ACC112 (cell line): ENCODE measurements around the gene IFFO2.

Source experiments
- H2AFZ ChIP-seq: fragments of 200-600 bp; sonication (generic); one replicate; pipeline ENCODE4 v1.6.0; 2017; ENCODE audit warnings: antibody characterized with exemption, low read length; ENCODE audit not compliant: unreplicated experiment
- H3K27ac ChIP-seq: fragments of 200-600 bp; sonication (generic); 2 replicates; pipeline ENCODE4 v1.5.1; 2014; ENCODE audit warnings: low read depth, mild to moderate bottlenecking, antibody characterized with exemption, low read length, moderate library complexity
- H3K27me3 ChIP-seq: fragments of 200-600 bp; sonication (generic); 2 replicates; pipeline ENCODE4 v1.6.1; 2014; ENCODE audit warnings: mild to moderate bottlenecking, antibody characterized with exemption, low read length, moderate library complexity, mixed read lengths; ENCODE audit not compliant: insufficient read depth
- H3K36me3 ChIP-seq: fragments of 200-600 bp; sonication (generic); 2 replicates; pipeline ENCODE4 v1.6.1; 2016; ENCODE audit warnings: mild to moderate bottlenecking, antibody characterized with exemption, low read length, moderate library complexity, mixed read lengths; ENCODE audit not compliant: insufficient read depth
- H3K4me1 ChIP-seq: fragments of 200-600 bp; sonication (generic); one replicate; pipeline ENCODE4 v1.6.1; 2016; ENCODE audit warnings: low read length, mixed read lengths; ENCODE audit not compliant: insufficient read depth, unreplicated experiment, control insufficient read depth
- H3K4me3 ChIP-seq: fragments of 200-600 bp; sonication (generic); 2 replicates; pipeline ENCODE4 v1.5.1; 2014; ENCODE audit warnings: mild to moderate bottlenecking, low read depth, low read length
- H3K79me2 ChIP-seq: fragments of 200-600 bp; sonication (generic); one replicate; pipeline ENCODE4 v1.6.0; 2016; ENCODE audit warnings: low read length; ENCODE audit not compliant: control insufficient read depth, unreplicated experiment, insufficient read depth

Gene IFFO2

GRCh38 chr1:18879791-18880309 is 76.6 kb downstream of the IFFO2 start:
- Histone ChIP-seq H3K4me1 (no peaks in the 10 kb centered on the region), H3K4me3 (no peak overlapping the region), H3K36me3 (no peaks in the 10 kb centered on the region), H3K79me2 (no peaks in the 10 kb centered on the region), H2AFZ (no peak overlapping the region), H3K27ac (no peak overlapping the region), H3K27me3 (no peaks in the 10 kb centered on the region)

GRCh38 chr1:18879215-18879790 is 77.2 kb downstream of the IFFO2 start:
- no peak overlapping the region for H3K27ac ChIP-seq

GRCh38 chr1:18878538-18879214 is 77.8 kb downstream of the IFFO2 start:
- H3K27me3 ChIP-seq, result no peaks in the 10 kb centered on the region
- no peak overlapping the region for H2AFZ ChIP-seq
- H3K4me3 ChIP-seq, result no peak overlapping the region
- H3K79me2 ChIP-seq, result no peaks in the 10 kb centered on the region
- no peaks in the 10 kb centered on the region for H3K36me3 ChIP-seq
- H3K4me1 ChIP-seq, result no peaks in the 10 kb centered on the region
- H3K27ac ChIP-seq, result no peak overlapping the region

More at GRCh38 chr1:18879215-18879790, 77.2 kb downstream of the IFFO2 start:
- Histone ChIP-seq H3K4me3 (no peak overlapping the region), H3K27me3 (no peaks in the 10 kb centered on the region), H3K36me3 (no peaks in the 10 kb centered on the region), H3K79me2 (no peaks in the 10 kb centered on the region), H3K4me1 (no peaks in the 10 kb centered on the region), H2AFZ (no peak overlapping the region)

GRCh38 chr1:18877282-18877681 is 79.2 kb downstream of the IFFO2 start:
- H2AFZ ChIP-seq, result no peak overlapping the region
- H3K27me3 ChIP-seq, result no peaks in the 10 kb centered on the region
- H3K4me3 ChIP-seq, result no peak overlapping the region
- no peaks in the 10 kb centered on the region for H3K4me1 ChIP-seq
- H3K79me2 ChIP-seq, result no peaks in the 10 kb centered on the region
- H3K27ac ChIP-seq, result no peak overlapping the region
- H3K36me3 ChIP-seq, result no peaks in the 10 kb centered on the region

- no peak overlapping the region for H2AFZ ChIP-seq
- H3K79me2 ChIP-seq, result no peaks in the 10 kb centered on the region
- no peaks in the 10 kb centered on the region for H3K36me3 ChIP-seq
- H3K27ac ChIP-seq, result no peak overlapping the region
- H3K4me1 ChIP-seq, result no peaks in the 10 kb centered on the region
- no peaks in the 10 kb centered on the region for H3K27me3 ChIP-seq
- H3K4me3 ChIP-seq, result no peak overlapping the region
These were observed 80.3 kb downstream of the IFFO2 start for GRCh38 chr1:18876210-18876609.

GRCh38 chr1:18875796-18876128 is 80.7 kb downstream of the IFFO2 start:
- Histone ChIP-seq H2AFZ (no peak overlapping the region), H3K27ac (no peak overlapping the region), H3K4me3 (no peak overlapping the region), H3K36me3 (no peaks in the 10 kb centered on the region), H3K79me2 (no peaks in the 10 kb centered on the region), H3K27me3 (no peaks in the 10 kb centered on the region), H3K4me1 (no peaks in the 10 kb centered on the region)

GRCh38 chr1:18875107-18875795 is 81.2 kb downstream of the IFFO2 start:
- H2AFZ ChIP-seq, result no peak overlapping the region
- H3K27me3 ChIP-seq, result no peaks in the 10 kb centered on the region
- no peaks in the 10 kb centered on the region for H3K36me3 ChIP-seq
- no peaks in the 10 kb centered on the region for H3K79me2 ChIP-seq
- no peaks in the 10 kb centered on the region for H3K4me1 ChIP-seq
- H3K4me3 ChIP-seq, result no peak overlapping the region
- no peak overlapping the region for H3K27ac ChIP-seq

GRCh38 chr1:18874600-18874999 is 81.9 kb downstream of the IFFO2 start:
- Histone ChIP-seq H3K4me1 (no peaks in the 10 kb centered on the region), H3K27me3 (no peaks in the 10 kb centered on the region), H3K36me3 (no peaks in the 10 kb centered on the region), H2AFZ (no peak overlapping the region), H3K27ac (no peak overlapping the region), H3K4me3 (no peak overlapping the region), H3K79me2 (no peaks in the 10 kb centered on the region)

GRCh38 chr1:18874036-18874435 is 82.4 kb downstream of the IFFO2 start:
- H3K4me3 ChIP-seq, result no peak overlapping the region
- no peaks in the 10 kb centered on the region for H3K27me3 ChIP-seq
- no peaks in the 10 kb centered on the region for H3K4me1 ChIP-seq
- no peak overlapping the region for H3K27ac ChIP-seq
- no peaks in the 10 kb centered on the region for H3K79me2 ChIP-seq
- H2AFZ ChIP-seq, result no peak overlapping the region
- H3K36me3 ChIP-seq, result no peaks in the 10 kb centered on the region

GRCh38 chr1:18872071-18872611 is 84.3 kb downstream of the IFFO2 start:
- H3K36me3 ChIP-seq, result no peaks in the 10 kb centered on the region
- H3K27ac ChIP-seq, result no peak overlapping the region
- no peaks in the 10 kb centered on the region for H3K4me1 ChIP-seq
- no peaks in the 10 kb centered on the region for H3K79me2 ChIP-seq
- no peak overlapping the region for H2AFZ ChIP-seq
- peaks cover under 1% of the 10 kb centered on the region for H3K27me3 ChIP-seq
- H3K4me3 ChIP-seq, result no peak overlapping the region
